ENCODE measurements around the gene RPUSD1. TPM values are rescaled to one million over a fixed set of nuclear protein-coding genes. Genes with fewer than 3 reads are reported as not detected.

RPUSD1 gene
- total RNA-seq, 1 donor from 2014 or later = 49.4 TPM

DNA sequence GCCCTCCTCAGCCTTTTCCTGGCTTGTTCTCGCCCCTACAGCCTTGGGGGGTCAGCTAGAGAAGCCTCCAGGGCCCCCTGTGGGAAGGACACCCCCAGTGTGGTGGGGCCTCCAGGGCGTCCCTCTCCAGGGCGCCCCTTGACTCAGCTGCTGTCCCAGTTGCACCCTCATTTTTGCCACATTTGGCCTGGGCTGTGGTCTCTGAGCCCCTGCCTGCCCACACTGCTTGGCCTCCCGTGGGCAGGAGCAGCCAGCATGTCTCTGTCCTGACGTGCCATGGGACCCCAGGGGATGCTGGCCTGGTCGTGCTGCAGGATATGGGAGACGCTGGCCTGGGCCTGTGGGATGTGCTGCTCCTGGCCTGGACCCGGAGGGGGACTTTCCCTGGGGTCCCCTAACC, 5.2 kb upstream of the RPUSD1 start:
- no peaks in the 10 kb centered on the region for H3K9me3 Mint-ChIP-seq
- H3K4me1 Mint-ChIP-seq (ENCODE audit: low read depth) = no peaks in the 10 kb centered on the region
- no peak overlapping the region for H3K4me3 Mint-ChIP-seq
- intact Hi-C loops (cut with micrococcal nuclease) = no loop called here
- no peak for DNase-seq (ENCODE audit: low spot score)
- peaks cover 2% of the 10 kb centered on the region for H3K27me3 Mint-ChIP-seq (ENCODE audit: insufficient read depth)
- H3K36me3 Mint-ChIP-seq (ENCODE audit: low read depth) = peaks cover 8% of the 10 kb centered on the region
- H3K27ac Mint-ChIP-seq = no peak overlapping the region

- Mint-ChIP-seq H3K9me3 (no peaks in the 10 kb centered on the region), H3K27me3 (ENCODE audit: insufficient read depth) (no peaks in the 10 kb centered on the region), H3K36me3 (ENCODE audit: low read depth) (peaks cover 8% of the 10 kb centered on the region), H3K4me3 (no peak overlapping the region), H3K4me1 (ENCODE audit: low read depth) (no peaks in the 10 kb centered on the region), H3K27ac (no peak overlapping the region)
- DNase-seq (ENCODE audit: low spot score) = no peak
- intact Hi-C loops (cut with micrococcal nuclease) = no loop called here
These were observed 4.2 kb upstream of the RPUSD1 start for GRCh38 chr16:792221-792995.

GRCh38 chr16:791131-791530, 3.0 kb upstream of the RPUSD1 start:
- H3K4me1 Mint-ChIP-seq (ENCODE audit: low read depth) = no peaks in the 10 kb centered on the region
- intact Hi-C loops (cut with micrococcal nuclease) = no loop called here
- no peaks in the 10 kb centered on the region for H3K9me3 Mint-ChIP-seq
- H3K4me3 Mint-ChIP-seq = no peak overlapping the region
- peaks cover 7% of the 10 kb centered on the region for H3K36me3 Mint-ChIP-seq (ENCODE audit: low read depth)
- DNase-seq (ENCODE audit: low spot score) = no peak
- no peaks in the 10 kb centered on the region for H3K27me3 Mint-ChIP-seq (ENCODE audit: insufficient read depth)
- no peak overlapping the region for H3K27ac Mint-ChIP-seq

DNA sequence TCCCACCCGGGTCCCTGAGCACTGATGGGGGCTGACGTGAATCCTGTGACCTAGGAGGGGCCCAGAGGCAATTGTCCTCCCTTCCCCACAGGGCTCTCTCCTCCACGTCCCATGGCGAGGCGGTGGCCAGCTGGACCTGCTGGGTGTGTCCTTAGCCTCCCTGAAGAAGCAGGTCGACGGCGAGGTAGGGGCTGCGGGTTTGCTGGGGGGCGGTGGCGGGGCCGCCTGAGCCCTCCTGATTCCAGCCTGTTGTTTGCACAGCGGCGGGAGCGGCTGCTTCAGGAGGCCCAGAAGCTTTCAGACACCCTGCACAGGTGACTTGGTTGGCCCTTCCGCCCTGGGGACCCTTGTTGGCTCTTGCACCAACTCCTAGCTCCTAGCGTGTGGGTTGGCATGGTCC, 1.9 kb upstream of the RPUSD1 start:
- Mint-ChIP-seq H3K27me3 (ENCODE audit: insufficient read depth) (no peaks in the 10 kb centered on the region), H3K36me3 (ENCODE audit: low read depth) (peaks cover 7% of the 10 kb centered on the region), H3K4me3 (peak overlapping the region; percentile 73), H3K27ac (no peak overlapping the region), H3K9me3 (no peaks in the 10 kb centered on the region), H3K4me1 (ENCODE audit: low read depth) (no peaks in the 10 kb centered on the region)
- DNase-seq (ENCODE audit: low spot score) = no peak
- intact Hi-C loops (cut with micrococcal nuclease) = no loop called here

DNA sequence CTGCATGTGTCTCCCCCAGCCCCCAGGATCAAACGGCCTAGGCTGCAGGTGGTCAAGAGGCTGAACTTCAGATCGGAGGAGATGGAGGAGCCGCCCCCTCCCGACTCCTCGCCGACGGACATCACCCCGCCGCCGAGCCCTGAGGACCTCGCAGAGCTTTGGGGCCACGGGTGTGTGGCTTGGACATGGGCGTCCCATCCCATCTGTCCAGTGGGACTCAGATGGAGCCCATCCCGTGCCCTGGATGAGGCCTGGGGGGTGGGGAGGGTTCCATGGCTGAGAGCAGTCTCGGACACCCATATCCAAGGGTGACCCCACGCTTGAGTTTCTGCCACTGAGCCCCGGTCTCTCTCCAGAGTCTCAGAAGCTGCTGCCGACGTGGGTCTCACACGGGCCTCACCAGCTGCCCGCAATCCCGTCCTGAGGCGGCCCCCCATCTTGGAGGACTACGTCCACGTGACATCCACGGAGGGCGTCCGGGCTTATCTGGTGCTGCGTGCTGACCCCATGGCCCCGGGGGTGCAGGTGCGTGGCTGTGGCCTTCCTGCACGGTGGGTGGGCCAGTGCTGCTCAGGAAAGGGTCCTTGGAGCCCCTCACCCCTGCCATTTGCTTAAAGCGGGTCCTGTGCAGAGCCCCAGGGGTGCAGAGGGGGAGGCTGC, 1.1 kb upstream of the RPUSD1 start:
- no peaks in the 10 kb centered on the region for H3K4me1 Mint-ChIP-seq (ENCODE audit: low read depth)
- intact Hi-C loops (cut with micrococcal nuclease) = loop anchor here (5.0 kb wide), 3 partner anchors 47 to 633 kb away; partner anchors contain the start of genes CIAO3, METTL26 and UQCC4
- peak overlapping the region; percentile 73 for H3K4me3 Mint-ChIP-seq
- H3K27ac Mint-ChIP-seq = no peak overlapping the region
- no peak for DNase-seq (ENCODE audit: low spot score)
- peaks cover 7% of the 10 kb centered on the region for H3K36me3 Mint-ChIP-seq (ENCODE audit: low read depth)
- H3K27me3 Mint-ChIP-seq (ENCODE audit: insufficient read depth) = no peaks in the 10 kb centered on the region
- no peaks in the 10 kb centered on the region for H3K9me3 Mint-ChIP-seq

DNA sequence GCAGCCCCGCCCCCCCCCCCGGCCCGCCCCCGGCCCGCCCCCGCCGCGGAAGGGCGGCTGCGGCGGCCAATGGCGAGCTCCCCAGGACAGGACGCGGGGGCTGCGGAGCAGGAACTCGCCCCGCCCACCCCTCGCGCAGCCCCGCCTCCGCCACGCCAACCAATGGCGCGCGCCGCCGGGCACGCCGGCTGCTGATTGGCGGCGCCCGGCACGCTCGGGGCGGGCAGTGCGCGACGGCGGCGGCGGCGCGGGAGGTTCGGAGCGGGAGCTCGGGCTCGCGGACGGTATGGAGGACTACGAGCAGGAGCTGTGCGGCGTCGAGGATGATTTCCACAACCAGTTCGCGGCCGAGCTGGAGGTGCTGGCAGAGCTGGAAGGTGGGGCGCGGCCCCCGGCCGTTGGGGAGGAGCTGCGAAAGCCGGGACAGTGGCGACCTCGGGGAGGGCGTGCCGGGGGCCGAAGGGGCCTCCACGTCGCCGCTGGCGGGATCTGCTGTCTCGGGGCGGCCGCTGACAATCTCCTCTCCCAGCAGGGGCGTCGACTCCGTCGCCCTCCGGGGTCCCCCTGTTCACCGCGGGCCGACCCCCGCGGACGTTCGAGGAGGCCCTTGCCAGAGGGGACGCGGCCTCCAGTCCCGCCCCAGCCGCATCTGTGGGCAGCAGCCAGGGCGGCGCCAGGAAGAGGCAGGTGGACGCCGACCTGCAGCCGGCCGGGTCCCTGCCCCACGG, 382 bp upstream of the RPUSD1 start, which contains the start of gene CHTF18:
Gene CHTF18 (plus strand): TSS at position 222 of the 728 bp plus-strand sequence. CDS start 65 bp downstream, at position 287.
- DNase-seq (ENCODE audit: low spot score) = peak; percentile 92
- peaks cover 7% of the 10 kb centered on the region for H3K36me3 Mint-ChIP-seq (ENCODE audit: low read depth)
- no peaks in the 10 kb centered on the region for H3K4me1 Mint-ChIP-seq (ENCODE audit: low read depth)
- peak within 1 kb of the TSS; percentile 92 for H3K4me3 Mint-ChIP-seq
- H3K27me3 Mint-ChIP-seq (ENCODE audit: insufficient read depth) = no peaks in the 10 kb centered on the region
- no peaks in the 10 kb centered on the region for H3K9me3 Mint-ChIP-seq
- H3K27ac Mint-ChIP-seq = peak within 1 kb of the TSS; percentile 79
- intact Hi-C loops (cut with micrococcal nuclease) = loop anchor here (1.0 to 5.0 kb wide), 5 partner anchors 19 to 634 kb away; partner anchors contain the start of genes CIAO3, METTL26 and UQCC4

GRCh38 chr16:787321-787966, 737 bp downstream of the RPUSD1 start:
- H3K27me3 Mint-ChIP-seq (ENCODE audit: insufficient read depth) = no peaks in the 10 kb centered on the region
- peak overlapping the region; percentile 92 for H3K4me3 Mint-ChIP-seq
- H3K36me3 Mint-ChIP-seq (ENCODE audit: low read depth) = peaks cover 7% of the 10 kb centered on the region
- no peak for DNase-seq (ENCODE audit: low spot score)
- intact Hi-C loops (cut with micrococcal nuclease) = loop anchor here (5.0 kb wide), 3 partner anchors 45 to 635 kb away; partner anchors contain the start of genes CIAO3, METTL26 and UQCC4
- H3K9me3 Mint-ChIP-seq = no peaks in the 10 kb centered on the region
- no peaks in the 10 kb centered on the region for H3K4me1 Mint-ChIP-seq (ENCODE audit: low read depth)
- H3K27ac Mint-ChIP-seq = peak overlapping the region; percentile 79

DNA sequence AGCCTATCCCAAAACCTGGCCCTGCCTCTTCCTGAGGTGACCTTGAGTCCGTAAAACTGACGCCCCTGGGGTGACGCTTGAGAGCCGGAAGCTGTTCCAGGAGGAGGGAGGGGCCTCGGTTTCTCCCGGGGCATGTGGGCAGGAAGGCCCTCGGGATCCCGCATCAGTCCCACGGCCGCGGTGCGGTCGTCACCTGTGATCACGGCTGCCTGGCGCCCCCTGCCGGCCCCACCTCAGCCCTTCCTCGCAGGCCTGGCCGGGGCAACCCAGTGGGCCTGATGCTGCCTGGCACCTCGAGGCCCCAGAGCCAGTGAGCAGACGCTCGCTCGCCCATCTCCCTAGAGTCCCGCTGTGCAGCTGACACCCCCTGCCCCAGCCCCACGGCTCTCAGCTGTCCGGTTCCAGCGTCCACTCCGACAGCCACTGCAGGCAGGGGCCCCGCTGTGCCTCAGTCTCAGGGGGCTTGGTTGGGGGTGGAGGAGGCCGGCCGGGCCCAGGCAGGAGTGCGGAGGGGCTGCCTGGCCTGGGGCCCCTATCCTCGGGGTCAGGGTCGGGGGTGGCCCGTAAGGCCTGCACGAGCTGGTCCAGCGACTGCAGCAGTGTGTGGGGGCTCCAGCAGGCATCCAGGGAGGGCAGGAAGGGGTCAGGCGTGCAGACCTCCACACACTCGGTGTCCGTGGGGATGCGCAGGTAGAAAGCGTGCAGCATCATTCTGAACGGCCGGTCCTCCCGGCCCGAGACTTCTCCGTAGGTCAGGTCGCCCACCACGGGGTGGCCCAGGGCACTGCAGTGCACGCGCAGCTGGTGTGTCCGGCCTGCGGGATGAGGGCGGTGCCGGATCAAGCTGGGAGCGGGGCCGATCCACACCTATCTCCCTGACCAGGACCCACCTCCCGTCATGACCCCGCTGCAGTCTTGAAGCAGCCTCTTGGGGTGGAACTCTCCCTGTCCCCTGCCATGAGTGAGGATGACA, 2.3 kb downstream of the RPUSD1 start:
- Mint-ChIP-seq H3K9me3 (no peaks in the 10 kb centered on the region), H3K4me3 (peak overlapping the region; percentile 92), H3K4me1 (ENCODE audit: low read depth) (no peaks in the 10 kb centered on the region), H3K27ac (no peak overlapping the region), H3K27me3 (ENCODE audit: insufficient read depth) (no peaks in the 10 kb centered on the region), H3K36me3 (ENCODE audit: low read depth) (peaks cover 2% of the 10 kb centered on the region)
- DNase-seq (ENCODE audit: low spot score) = peak; percentile 60
- intact Hi-C loops (cut with micrococcal nuclease) = loop anchor here (1.0 to 5.0 kb wide), 4 partner anchors 44 to 636 kb away; partner anchors contain the start of genes CIAO3, METTL26 and UQCC4

DNA sequence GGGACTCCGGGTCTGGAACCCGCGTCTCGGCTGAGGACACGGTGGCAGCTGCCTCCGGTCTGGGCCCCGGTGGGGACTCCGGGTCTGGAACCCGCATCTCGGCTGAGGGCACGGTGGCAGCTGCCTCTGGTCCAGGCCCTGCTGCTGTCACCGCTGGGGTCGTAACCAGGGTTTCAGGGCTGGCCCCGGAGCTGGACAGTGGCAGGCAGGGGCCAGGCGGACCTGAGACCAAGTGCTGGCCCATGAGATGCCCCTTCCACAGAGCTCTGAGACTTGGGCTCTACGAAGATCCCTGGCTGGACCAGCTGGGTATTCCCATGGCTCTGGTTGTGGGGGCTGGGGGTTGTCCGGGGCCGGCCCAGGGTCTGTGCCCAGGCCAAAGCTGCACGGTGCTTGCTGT, 3.8 kb downstream of the RPUSD1 start:
- no peaks in the 10 kb centered on the region for H3K9me3 Mint-ChIP-seq
- no peak overlapping the region for H3K4me3 Mint-ChIP-seq
- DNase-seq (ENCODE audit: low spot score) = no peak
- intact Hi-C loops (cut with micrococcal nuclease) = no loop called here
- H3K27ac Mint-ChIP-seq = no peak overlapping the region
- no peaks in the 10 kb centered on the region for H3K36me3 Mint-ChIP-seq (ENCODE audit: low read depth)
- no peaks in the 10 kb centered on the region for H3K27me3 Mint-ChIP-seq (ENCODE audit: insufficient read depth)
- no peaks in the 10 kb centered on the region for H3K4me1 Mint-ChIP-seq (ENCODE audit: low read depth)

GRCh38 chr16:783404-784161, 4.6 kb downstream of the RPUSD1 start:
- Mint-ChIP-seq H3K27me3 (ENCODE audit: insufficient read depth) (no peaks in the 10 kb centered on the region), H3K36me3 (ENCODE audit: low read depth) (no peaks in the 10 kb centered on the region), H3K27ac (no peak overlapping the region), H3K9me3 (no peaks in the 10 kb centered on the region), H3K4me1 (ENCODE audit: low read depth) (no peaks in the 10 kb centered on the region), H3K4me3 (no peak overlapping the region)
- intact Hi-C loops (cut with micrococcal nuclease) = no loop called here
- no peak for DNase-seq (ENCODE audit: low spot score)

DNA sequence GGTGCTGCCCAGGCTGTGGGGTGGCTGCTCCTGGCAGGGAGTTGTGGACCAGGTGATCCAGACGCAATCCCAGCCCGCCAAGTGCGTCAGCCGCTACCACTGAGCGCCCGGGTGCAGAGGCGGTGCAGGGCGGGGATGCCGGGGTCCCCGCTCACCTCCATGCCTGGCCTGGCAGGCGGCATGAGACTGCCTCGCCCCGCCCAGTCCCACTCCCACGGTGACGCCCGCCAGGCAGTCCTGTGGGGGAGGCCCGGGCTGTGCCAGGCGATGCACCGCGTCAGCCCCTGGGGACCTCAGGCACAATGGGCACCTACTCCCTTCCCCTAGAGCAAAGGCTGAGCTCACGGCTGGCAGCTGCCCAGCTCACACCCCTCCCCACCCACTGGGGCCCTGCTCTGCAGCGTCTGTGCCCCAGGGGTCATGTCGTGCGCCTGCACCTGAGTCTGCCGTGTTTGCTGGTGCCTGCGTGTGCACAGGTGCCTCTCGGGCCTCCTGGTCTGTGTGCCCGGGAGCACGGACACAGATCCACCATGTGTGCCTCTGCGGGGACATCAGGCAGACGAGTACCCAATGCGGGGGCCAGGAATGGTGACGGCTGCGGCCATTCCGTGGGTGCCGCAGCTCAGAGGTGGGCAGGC, 5.3 kb downstream of the RPUSD1 start:
- Mint-ChIP-seq H3K27me3 (ENCODE audit: insufficient read depth) (no peaks in the 10 kb centered on the region), H3K36me3 (ENCODE audit: low read depth) (no peaks in the 10 kb centered on the region), H3K4me1 (ENCODE audit: low read depth) (no peaks in the 10 kb centered on the region), H3K27ac (no peak overlapping the region), H3K9me3 (no peaks in the 10 kb centered on the region), H3K4me3 (no peak overlapping the region)
- intact Hi-C loops (cut with micrococcal nuclease) = no loop called here
- no peak for DNase-seq (ENCODE audit: low spot score)

Data from activated T-helper 1 cell treated with anti-CD3 and anti-CD28 coated beads, Interleukin-12 subunit alpha, Interleukin-12 subunit beta, Interleukin-2, Interleukin-4 antibody, amounts not matched to agents 30 ng/mL and 10 ng/mL and 1 ng/mL, durations not matched to agents 14 hours and 24 hours and 36 hours (primary cell).